K562 (cell line): ENCODE results near the gene POSTN.

Experiments used
- CTCF ChIP-seq, 3 experiments: IDR thresholded peaks in 2 of 3; conservative IDR thresholded peaks in 1 of 3; 2 replicates each; pipeline ENCODE4 v1.5.1; 2011 to 2012; ENCODE audit warnings: low read length in 3 of 3, mild to moderate bottlenecking in 3 of 3, control low read depth in 2 of 3, improper control_type of control experiment in 1 of 3, inconsistent platforms in 1 of 3, low read depth in 1 of 3, mixed read lengths in 1 of 3, moderate library complexity in 1 of 3; ENCODE audit not compliant: insufficient read depth in 2 of 3
- ELF4 ChIP-seq: fragments of 450-650 bp; formaldehyde crosslinking; IDR thresholded peaks from 2 replicates; pipeline ENCODE4 v1.4.0; 2022; ENCODE audit warnings: missing genetic modification characterization
- ZFP36 ChIP-seq: fragments of 150-350 bp; IDR thresholded peaks from 2 replicates; pipeline ENCODE4 v1.6.1; 2018; ENCODE audit warnings: low read length, low read depth; ENCODE audit not compliant: partially characterized antibody

- TF ChIP-seq CTCF (IDR thresholded peaks at IDR 0.05 in 2 of 3, conservative IDR thresholded peaks at IDR 0.05 in 1 of 3; ENCODE audit: insufficient read depth in 2 of 3, low read depth in 1 of 3, low read length in 3 of 3) (no peak), ZFP36 (no peak), ELF4 (CRISPR knock-in tag) (no peak)
Observed at GRCh38 chr13:37544995-37545394, 53.6 kb downstream of the POSTN start.
